Anterior cingulate cortex (tissue), 58 donors: ENCODE measurements around the gene FAM151A.
"Not testable (repeated sequence)": the region's sequence is repeated elsewhere in the genome, so short reads cannot be mapped to it uniquely, and the experiment has no call there.

Source experiments
- DNase-seq, 58 donors: peaks; one replicate each; lab custom pipeline; 2025; lab: John Stamatoyannopoulos, UW

The FAM151A gene

DNA sequence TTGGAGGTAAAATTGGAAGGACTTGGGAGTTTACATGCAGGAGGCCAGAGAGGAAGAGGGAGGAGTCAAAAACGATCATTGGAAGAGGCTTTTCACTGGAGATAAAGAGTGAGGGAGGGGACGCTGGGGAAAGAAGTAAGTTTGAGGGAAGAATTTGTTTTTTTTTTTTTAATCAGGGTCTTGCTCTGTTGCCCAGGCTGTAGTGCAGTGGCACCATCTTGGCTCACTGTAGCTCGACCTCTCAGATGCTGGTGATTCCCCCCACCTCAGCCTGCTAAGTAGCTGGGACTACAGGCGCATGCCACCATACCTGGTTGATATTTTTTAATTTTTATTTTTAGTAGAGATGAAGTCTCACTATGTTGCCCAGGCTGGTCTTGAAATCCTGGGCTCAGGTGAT is 17.0 kb upstream of the FAM151A start:
- DNase-seq = no peak

DNA sequence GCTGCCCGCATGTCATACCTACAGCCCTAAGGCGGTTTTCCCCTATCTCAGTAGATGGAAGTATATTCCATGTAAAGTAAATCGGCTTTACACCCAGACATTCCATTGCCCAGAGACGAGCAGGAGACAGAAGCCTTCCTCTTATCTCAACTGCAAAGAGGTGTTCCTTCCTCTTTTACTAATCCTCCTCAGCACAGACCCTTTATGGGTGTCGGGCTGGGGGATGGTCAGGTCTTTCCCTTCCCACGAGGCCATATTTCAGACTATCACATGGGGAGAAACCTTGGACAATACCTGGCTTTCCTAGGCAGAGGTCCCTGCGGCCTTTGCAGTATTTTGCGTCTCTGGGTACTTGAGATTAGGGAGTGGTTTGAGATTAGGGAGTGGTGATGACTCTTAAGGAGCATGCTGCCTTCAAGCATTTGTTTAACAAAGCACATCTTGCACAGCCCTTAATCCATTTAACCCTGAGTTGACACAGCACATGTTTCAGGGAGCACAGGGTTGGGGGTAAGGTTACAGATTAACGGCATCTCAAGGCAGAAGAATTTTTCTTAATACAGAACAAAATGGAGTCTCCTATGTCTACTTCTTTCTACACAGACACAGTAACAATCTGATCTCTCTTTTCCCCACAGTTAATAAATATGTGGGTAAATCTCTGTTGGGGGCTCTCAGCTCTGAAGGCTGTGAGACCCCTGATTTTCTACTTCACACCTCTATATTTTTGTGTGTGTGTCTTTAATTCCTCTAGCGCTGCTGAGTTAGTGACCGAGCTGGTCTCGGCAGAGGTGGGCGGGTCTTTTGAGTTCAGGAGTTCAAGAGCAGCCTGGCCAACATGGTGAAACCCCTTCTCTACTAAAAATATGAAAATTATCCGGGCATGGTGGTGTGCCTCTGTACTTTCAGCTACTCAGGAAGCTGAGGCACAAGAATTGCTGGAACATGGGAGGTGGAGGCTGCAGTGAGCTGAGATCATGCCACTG is 13.4 kb upstream of the FAM151A start:
- DNase-seq = not testable (repeated sequence)

DNA sequence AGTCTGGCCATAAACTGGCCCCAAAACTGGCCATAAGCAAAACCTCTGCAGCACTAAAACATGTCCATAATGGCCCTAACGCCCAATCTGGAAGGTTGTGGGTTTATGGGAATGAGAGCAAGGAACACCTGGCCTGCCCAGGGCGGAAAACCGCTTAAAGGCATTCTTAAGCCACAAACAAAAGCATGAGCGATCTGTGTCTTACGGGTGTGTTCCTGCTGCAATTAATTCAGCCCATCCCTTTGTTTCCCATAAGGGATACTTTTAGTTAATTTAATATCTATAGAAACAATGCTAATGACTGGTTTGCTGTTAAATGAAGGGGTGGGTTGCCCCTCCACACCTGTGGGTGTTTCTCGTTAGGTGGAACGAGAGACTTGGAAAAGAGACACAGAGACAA is 12.5 kb upstream of the FAM151A start:
- DNase-seq = not testable (repeated sequence)

DNA sequence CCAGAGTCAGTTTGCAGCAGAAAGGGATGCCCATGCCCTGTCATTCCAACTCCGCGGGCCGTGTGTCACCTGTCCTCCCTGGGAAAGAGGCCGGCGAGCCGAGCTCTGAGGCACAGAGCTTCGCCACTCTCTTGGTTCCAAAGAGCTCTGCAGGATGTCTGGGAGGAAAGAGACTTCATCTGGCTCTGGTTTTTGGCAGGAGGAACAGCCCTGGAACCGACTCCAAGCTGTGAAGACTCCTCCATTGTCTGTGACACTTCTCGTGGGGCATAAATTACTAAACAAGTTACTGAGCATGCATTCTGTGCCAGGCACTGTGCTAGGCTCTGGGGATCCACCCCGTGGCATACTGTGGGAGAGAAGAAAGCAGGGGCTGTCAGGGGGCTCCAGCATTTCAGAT is 3.9 kb upstream of the FAM151A start:
- DNase-seq = peak in 18 of 58 donors; percentile 4 to 57 (median 29)

DNA sequence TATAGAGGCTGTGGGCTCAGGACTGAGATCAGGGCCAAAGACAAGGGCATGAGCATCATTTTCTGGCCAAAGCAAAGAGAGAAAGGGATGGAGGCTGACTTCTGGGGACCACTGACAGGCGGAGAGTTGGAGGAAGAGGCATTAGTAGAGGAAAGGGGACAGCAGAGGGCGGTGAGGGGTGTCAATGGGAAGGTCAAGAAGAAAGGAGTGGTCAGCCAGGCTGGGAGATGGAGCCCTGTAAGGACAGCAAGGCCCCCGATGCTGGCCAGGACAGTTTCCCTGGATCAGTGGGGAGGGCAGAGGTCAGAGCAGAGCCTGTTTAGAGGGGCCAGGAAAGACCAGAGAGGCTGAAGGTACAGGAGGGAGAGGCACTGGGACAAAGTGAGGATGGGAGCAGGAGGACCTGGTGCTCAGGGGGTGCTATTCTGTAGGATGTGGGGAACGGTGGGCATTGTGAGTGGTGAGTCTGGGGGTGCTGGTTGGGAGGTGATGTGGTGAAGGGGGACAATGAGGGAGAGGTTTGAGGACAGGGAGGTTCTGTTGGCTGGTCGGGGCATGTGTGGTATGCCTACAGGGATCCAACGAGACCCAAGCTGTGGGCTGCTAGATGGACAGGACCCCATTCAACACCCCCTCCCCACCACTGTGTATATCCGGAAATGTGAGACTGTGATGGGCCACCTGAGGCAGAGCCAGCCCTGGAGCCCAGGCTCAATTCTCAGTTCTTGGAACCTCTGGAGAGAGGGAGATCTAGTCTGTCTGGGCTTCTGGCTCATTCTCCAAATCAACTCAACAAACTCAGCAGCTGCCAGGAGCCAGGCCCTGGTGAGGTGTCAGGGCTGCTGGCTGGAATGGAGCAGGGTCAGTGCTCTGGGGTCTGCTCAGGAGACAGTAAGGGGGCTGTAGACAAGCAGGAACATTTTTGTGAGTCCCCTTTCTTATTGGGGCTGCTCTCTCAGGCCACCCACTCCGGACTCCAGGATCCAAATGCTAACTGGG is 1.4 kb upstream of the FAM151A start:
- DNase-seq = no peak

DNA sequence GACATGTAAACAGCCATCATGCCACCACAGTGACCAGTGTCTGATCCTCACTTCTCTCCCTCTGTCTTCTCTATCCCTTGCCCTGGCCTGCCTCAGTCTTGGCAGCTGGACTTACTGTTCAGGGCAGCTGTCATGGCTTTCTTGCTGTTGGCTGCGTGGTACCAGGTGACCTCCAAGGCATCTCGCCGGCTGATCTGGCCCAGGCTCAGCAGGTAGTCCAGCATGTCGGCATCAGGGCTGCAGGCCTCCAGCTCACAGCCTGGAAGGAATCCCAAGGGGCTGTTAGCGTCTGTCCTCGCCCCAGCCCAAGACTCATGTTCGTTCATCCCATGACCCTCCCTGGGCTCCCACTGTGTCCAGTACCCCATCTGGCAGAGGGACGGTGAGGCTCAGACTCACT is 3.6 kb downstream of the FAM151A start:
- no peak for DNase-seq

DNA sequence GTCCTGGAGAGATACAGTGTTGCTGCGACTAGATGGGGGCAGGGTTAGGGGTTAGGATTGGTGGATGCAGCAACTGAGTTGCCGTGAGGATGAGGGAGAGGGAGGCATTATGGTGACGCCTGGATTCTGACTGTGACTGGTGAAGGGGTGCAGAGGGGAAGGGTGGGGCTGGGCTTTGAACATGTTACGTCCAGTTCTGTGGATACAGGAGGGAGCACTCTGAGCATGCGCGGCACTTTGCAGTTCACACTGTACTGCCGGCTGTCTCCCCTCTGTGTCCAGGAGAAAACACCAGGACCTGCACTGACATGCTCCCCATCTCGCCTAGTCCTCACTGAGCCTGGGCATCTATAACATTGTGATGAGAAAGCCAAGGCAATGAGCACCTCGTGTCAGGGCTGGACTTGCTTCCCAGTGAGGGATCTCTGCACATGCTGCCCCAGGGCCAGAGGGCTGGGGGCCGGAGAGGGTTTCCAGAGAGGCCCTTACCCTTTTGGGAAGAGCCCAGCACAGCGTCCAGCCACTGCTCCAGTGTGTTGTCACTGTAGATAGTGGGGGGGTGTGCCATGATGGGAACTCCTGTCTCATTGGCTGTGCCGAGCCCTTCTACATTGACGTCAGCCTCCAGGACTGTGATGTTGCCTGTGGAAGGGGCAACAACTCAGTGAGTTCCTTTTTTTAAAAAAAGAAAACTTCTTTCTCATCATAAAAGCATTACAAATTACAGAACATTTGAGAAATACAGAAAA is 7.6 kb downstream of the FAM151A start:
- no peak for DNase-seq

DNA sequence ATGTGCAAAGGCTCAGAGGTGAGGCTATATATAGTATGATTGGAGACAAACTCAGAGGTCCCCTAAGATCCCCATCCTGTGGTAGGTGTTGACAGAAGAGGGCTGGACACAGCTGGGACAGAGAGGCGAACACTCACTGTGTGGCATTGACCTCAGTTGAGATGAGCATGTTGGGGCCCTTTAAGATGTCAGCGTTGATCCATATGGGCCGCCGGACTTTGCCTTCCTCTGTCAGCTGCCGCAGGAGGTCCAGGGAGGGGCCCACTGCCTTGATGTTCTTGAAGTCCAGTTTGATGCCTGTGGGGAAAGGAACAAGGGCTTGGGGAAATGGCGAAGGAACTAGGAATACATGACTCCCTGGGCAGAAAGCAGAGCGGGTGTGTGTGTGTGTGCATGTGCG is 8.8 kb downstream of the FAM151A start:
- DNase-seq = no peak

DNA sequence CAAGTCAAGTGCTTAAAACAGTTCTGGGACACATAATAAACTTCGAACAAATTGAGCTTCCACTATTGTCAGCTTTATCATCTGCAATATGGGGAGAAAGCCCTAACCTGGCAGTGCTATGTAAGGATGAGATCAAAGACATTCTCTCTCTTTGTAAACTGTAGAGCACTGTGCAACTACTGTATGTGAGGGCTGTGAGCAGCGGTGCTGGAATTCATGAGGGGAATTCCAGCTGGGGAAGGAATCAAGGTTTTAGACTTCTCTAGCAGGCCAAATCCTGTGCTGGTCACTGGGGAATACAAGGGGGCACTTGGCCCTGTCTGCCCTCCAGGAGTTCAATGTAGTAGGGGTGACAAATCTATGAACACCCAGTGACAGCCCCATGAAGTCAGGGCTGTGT is 9.3 kb downstream of the FAM151A start:
- no peak for DNase-seq

DNA sequence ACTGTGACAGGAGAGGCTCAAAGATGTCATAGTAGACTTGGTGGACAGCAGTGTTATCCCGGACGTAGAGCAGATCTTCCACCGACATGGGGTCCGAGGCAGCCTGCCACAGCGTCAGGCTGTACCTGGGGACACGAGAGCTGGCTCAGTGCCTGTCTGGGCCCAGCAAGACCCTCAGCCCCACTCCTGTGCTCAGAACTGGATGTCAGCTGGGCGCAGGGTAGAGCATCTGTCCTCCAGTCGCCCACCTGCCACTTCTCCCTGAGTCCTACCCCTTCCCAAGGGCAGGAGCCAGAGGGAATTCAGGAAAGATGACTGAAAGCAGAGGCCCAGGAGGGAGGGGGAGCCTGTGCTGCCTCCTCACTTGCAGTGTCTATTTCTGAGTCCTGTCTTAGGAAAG is 11.7 kb downstream of the FAM151A start:
- no peak for DNase-seq

DNA sequence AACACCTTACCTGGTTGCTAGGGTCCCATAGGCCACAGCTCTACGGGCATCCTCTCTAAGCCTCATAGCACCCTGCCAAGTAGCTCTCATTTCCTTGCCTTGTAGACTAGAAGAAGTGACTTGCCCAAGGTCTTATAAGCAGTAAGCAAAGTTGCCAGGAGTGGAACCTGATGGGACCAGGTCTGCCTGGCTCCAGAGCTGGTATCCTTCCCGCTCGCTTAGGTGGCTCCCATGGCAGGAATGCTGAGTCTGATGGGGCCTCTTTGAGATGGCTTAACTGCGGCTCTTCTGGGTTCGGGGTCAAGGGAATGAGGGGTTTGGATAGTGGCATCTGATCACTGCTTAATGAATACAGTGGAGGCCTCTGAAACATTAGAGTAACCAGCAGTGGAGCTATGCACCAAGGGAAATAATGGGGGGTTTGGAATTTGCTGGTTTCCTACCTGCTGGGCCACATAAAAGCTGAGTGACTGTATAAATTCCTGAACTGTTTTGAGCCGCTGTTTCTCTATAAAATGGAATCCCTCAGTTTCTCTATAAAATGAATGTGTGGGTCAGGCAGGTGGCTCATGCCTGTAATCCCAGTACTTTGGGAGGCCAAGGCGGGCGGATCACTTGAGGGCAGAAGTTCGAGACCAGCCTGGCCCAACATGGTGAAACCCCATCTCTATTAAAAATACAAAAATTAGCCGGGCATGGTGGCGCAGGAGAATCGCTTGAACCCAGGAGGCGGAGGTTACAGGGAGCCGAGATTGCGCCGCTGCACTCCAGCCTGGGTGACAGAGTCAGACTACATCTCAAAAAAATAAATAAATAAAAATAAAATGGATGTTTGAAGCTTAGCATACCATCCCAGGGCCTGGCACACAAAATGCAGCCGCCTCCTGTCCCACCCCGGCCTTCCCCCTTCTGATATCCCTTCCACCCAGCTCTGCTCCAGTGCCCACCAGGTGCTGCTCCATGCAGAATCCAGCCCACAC is 12.4 kb downstream of the FAM151A start:
- DNase-seq = no peak

DNA sequence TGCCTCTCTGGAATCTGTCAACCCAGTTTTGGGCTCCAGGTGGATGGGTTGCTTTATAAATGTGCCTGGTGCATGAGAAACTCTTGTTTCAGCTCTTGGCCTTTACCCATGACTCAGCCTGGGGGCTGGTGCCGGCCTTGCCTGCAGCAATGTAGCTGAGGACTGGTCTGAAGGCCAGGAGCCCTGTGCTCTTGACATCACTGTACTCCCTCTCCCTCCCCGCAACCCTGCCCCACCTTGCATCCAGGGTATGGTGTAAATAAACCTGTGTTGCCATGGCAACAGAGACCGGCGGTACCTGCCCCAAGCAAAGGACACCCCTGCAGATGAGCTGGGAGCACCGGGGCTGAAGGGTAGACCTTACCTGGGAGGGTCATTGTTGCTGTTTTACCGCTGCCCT is 13.3 kb downstream of the FAM151A start:
- no peak for DNase-seq

DNA sequence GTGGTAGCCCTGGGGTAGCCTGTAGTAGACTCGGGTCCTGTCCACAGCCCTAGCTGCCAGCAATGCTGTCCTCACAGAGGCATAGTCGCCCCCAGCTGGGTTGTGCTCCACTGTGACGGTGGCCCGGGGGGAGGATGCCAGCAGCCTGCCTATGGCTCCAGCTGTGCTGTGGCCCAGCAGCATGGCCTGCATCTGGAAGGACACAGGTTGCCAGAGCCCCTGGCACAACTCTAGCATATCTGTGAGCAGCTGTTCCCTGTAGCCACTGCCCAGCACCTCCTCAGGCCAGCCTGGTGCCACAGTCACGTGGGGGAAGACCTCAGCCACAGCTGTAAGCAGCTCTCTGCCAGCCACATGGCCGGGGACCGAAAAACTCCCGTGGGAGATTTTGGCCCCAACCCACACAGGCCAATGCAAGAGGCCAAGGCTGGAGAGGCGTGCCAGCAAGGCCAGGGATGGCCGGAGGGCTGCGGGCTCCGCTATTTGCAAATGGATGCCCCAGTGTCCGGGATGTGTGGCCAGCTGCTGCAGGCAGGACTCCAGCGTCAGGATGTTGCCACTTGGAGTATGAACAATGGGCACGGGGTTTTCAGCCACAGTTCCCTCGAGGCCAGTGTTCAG is 13.9 kb downstream of the FAM151A start:
- DNase-seq = peak in 41 of 58 donors; percentile 2 to 69 (median 36)

DNA sequence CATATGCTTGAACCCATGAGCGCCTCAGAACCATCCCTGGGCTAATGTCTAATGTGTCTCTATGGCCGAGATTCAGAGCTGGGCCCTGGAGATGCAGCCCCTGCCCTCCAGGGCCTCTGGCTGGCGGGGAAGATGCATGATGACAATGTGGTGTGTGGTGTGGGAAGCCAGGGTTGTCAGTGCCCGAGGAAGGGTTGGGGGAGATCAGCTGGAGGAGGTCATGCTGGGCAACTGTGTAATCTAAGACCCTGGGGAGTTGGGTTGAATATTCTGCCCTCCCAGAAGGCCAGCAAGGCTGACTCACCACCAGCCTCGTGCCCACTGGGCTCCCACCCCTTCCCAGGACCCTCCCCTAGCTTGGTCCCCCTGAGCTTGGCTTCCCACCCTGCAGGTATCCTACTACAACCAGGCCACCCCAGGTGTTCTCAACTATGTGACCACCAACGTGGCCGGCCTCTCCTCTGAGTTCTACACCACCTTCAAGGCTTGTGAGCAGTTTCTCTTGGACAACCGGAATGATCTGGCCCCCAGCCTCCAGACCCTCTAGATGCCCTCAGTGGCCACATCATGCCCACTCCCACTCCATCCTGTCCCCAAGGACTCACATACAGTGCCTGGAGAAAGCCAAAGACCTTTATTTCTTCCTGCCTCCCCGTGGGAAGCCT is 14.6 kb downstream of the FAM151A start:
- no peak for DNase-seq

DNA sequence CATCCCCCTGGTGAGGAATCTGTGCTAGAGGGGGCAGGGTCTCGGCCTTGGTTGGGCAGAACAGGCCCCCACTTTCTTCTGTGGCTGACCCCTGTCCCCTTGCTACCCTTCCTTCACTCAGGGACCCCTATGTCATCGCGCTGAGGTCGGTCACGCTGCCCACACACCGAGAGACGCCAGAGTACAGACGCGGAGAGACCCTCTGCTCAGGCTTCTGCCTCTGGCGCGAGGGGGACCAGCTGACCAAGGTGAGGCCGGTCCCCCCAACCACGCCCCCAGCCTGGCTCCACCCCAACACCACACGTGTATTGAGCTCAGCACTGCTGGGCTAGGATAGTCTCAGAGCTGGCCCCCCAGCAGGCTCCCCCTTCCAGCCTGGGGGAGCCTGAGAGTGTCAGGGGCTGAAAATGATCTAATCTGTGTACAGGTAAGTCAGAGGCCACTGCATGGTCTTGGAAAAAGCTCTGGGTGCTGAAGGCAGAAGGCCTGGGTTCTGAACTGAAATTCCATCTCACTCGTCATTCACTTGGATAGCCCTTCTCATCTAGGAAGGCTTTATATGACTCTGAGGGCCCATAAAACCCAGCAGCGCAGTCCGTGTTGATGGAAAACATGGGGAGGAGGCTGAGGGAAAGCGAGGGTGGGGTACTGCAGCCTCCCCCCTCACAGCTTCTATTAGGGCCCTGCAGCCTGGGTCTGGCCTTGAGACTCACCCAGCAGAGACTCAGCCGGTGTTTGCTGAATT is 15.3 kb downstream of the FAM151A start:
- DNase-seq = no peak

DNA sequence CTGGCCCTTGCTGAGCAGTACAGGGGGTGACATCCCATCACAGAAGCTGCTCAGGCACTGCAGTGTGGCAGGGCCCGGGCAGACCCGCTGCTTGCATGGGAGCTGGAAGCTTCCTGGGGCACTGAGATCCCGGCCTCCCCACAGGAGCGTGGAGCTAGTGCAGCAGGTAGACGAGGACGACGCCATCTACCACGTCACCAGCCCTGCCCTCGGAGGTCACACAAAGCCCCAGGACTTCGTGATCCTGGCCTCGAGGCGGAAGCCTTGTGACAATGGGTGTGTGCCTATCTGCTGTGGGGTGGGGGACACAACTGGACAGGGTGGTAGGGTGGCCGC is 16.4 kb downstream of the FAM151A start:
- DNase-seq = no peak
